GM23338 (cell line): Measurements from ENCODE around the gene PDE7B. TPM values are rescaled to one million over a fixed set of nuclear protein-coding genes. Genes with fewer than 3 reads are reported as not detected.

ENCODE experiments used
- ATAC-seq: fragments of 200-7000 bp; cut with Tn5 transposase; 3 replicates; pipeline ENCODE4 v1.9.1; 2020
- DNase-seq: peaks from one replicate; pipeline ENCODE4 v3.0.0-alpha.2; 2015; ENCODE audit warnings: low spot score
- H2AFZ ChIP-seq: fragments of 200-600 bp; sonication (generic); 2 replicates; pipeline ENCODE4 v1.8.0; 2016; ENCODE audit warnings: antibody characterized with exemption, mild to moderate bottlenecking, moderate library complexity
- H3F3A ChIP-seq: fragments of 200-600 bp; sonication (generic); replicated peaks from 2 replicates; pipeline ENCODE4 v1.8.0; 2017; ENCODE audit warnings: antibody characterized with exemption, mixed run types, low read depth
- H3K27ac ChIP-seq: fragments of 200-600 bp; sonication (generic); 2 replicates; pipeline ENCODE4 v1.6.1; 2016; ENCODE audit warnings: low read depth
- H3K27me3 ChIP-seq: fragments of 200-600 bp; sonication (generic); 2 replicates; pipeline ENCODE4 v1.8.0; 2016; ENCODE audit warnings: mild to moderate bottlenecking, mixed run types, moderate library complexity; ENCODE audit not compliant: insufficient read depth
- H3K36me3 ChIP-seq: fragments of 200-600 bp; sonication (generic); 2 replicates; pipeline ENCODE4 v1.8.0; 2016; ENCODE audit warnings: mild to moderate bottlenecking; ENCODE audit not compliant: insufficient read depth
- H3K4me1 ChIP-seq: fragments of 200-600 bp; sonication (generic); 2 replicates; pipeline ENCODE4 v1.8.0; 2016; ENCODE audit warnings: mild to moderate bottlenecking, moderate library complexity; ENCODE audit not compliant: insufficient read depth
- H3K4me2 ChIP-seq: fragments of 200-600 bp; sonication (generic); 2 replicates; pipeline ENCODE4 v1.7.1; 2017; ENCODE audit warnings: mixed run types
- H3K4me3 ChIP-seq: fragments of 200-600 bp; sonication (generic); 2 replicates; pipeline ENCODE4 v1.6.1; 2016; ENCODE audit warnings: mixed run types
- H3K79me2 ChIP-seq: fragments of 200-600 bp; sonication (generic); replicated peaks from 2 replicates; pipeline ENCODE4 v1.8.0; 2017; ENCODE audit warnings: mild to moderate bottlenecking; ENCODE audit not compliant: insufficient read depth
- H3K9me2 ChIP-seq: fragments of 200-600 bp; sonication (generic); 2 replicates; pipeline ENCODE4 v1.8.0; 2017; ENCODE audit not compliant: insufficient read depth
- H4K20me1 ChIP-seq: fragments of 200-600 bp; sonication (generic); replicated peaks from 2 replicates; pipeline ENCODE4 v1.8.0; 2017; ENCODE audit warnings: mild to moderate bottlenecking; ENCODE audit not compliant: insufficient read depth
- H3K27ac Mint-ChIP-seq: 2 replicates; pipeline ENCODE4 v1.8.0; 2020; ENCODE audit warnings: inconsistent platforms, mild to moderate bottlenecking, moderate library complexity, mixed read lengths
- H3K27me3 Mint-ChIP-seq: 3 replicates; pipeline ENCODE4 v1.8.0; 2022; ENCODE audit warnings: low read depth, mild to moderate bottlenecking, moderate library complexity, mixed read lengths, inconsistent platforms; ENCODE audit not compliant: insufficient read depth, poor library complexity
- H3K36me3 Mint-ChIP-seq: 3 replicates; pipeline ENCODE4 v1.8.0; 2021; ENCODE audit warnings: low read depth, mild to moderate bottlenecking, inconsistent platforms, moderate library complexity, mixed read lengths
- H3K4me1 Mint-ChIP-seq: 3 replicates; pipeline ENCODE4 v1.8.0; 2020; ENCODE audit warnings: mild to moderate bottlenecking, inconsistent platforms, mixed read lengths
- H3K4me3 Mint-ChIP-seq: 3 replicates; pipeline ENCODE4 v1.8.0; 2021; ENCODE audit warnings: moderate library complexity, mild to moderate bottlenecking, inconsistent platforms, mixed read lengths
- H3K9me3 Mint-ChIP-seq: 3 replicates; pipeline ENCODE4 v1.8.0; 2020; ENCODE audit warnings: moderate library complexity, mild to moderate bottlenecking, inconsistent platforms, mixed read lengths
- CREB1 ChIP-seq: fragments of 250-450 bp; sonication (Bioruptor Pico); IDR thresholded peaks from 2 replicates; pipeline ENCODE4 v1.5.0; 2020; ENCODE audit warnings: low read depth, mild to moderate bottlenecking, moderate library complexity
- ETS1 ChIP-seq: IDR thresholded peaks from 2 replicates; pipeline ENCODE4 v1.6.1; 2016; ENCODE audit warnings: antibody characterized with exemption
- EZH2 ChIP-seq: fragments of 200-600 bp; sonication (generic); IDR thresholded peaks from one replicate; pipeline ENCODE4 v1.8.0; 2017; ENCODE audit warnings: antibody characterized with exemption, mild to moderate bottlenecking, low read depth; ENCODE audit not compliant: unreplicated experiment
- JUNB ChIP-seq: IDR thresholded peaks from one replicate; pipeline ENCODE4 v1.6.1; 2016; ENCODE audit warnings: antibody characterized with exemption; ENCODE audit not compliant: unreplicated experiment
- NANOG ChIP-seq: IDR thresholded peaks from 2 replicates; pipeline ENCODE4 v1.6.1; 2016; ENCODE audit warnings: antibody characterized with exemption, borderline replicate concordance
- REST ChIP-seq: IDR thresholded peaks from one replicate; pipeline ENCODE4 v1.6.1; 2018; ENCODE audit warnings: antibody characterized with exemption; ENCODE audit not compliant: unreplicated experiment
- ZNF114 ChIP-seq: fragments of 250-450 bp; sonication (Bioruptor Pico); IDR thresholded peaks from 2 replicates; pipeline ENCODE4 v1.5.0; 2020; ENCODE audit warnings: mild to moderate bottlenecking, moderate library complexity
- polyA plus RNA-seq: library from polyadenylated mRNA; unstranded; fragments of >200 nt; fragmentation: Nextera tagmentation; extraction: Ambion mirVana; gene quantifications from 2 replicates; pipeline ENCODE4 v1.2.1, GENCODE V29; 2016
- total RNA-seq: library from RNA; depleted of rRNA; stranded (reverse); fragments of >200 nt; shearing (Covaris generic); gene quantifications from 2 replicates; pipeline ENCODE4 v1.2.3, GENCODE V29; 2014
- TF ChIP-seq, protein P1 (sequence below): fragments of 250-450 bp; sonication (Bioruptor Pico); IDR thresholded peaks from 2 replicates; pipeline ENCODE4 v1.5.0; 2020; ENCODE audit warnings: mild to moderate bottlenecking, moderate library complexity
- TF ChIP-seq, protein P2 (sequence below), 2 experiments: fragments of 200-600 bp in 1 of 2; sonication (generic) in 1 of 2; conservative IDR thresholded peaks; 2 replicates each; pipeline versions ENCODE4 v1.5.1 to v1.6.1; 2016 to 2017; ENCODE audit warnings: antibody characterized with exemption in 2 of 2, low read depth in 2 of 2, mild to moderate bottlenecking in 2 of 2, moderate library complexity in 1 of 2

PDE7B gene
- total and polyA plus RNA-seq, 2 experiments from 2014 or later = 0.07 TPM; not detected in 1

DNA sequence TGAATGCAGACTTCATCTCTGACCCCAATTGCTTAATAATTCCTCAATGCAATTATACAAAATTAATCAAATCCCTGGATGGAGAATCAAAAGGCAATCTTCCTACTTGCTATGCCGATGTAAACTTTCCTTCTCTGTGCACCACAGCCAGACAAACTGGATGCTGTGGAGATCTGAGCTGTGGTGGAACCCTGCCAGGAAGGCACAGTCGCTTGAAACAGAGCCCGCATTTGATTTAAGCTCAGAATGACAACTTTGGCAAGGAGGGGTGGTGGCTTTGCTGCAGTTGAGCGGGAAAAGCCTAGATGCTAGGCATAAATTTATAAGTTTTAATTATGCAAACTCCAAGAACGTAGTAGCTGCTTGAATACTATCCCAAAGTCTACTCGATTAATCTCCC is 207.8 kb downstream of the PDE7B start:
- H3K36me3 ChIP-seq = no peaks in the 10 kb centered on the region
- H3K4me1 Mint-ChIP-seq = no peaks in the 10 kb centered on the region; the same call in 2 of the 3 replicates
- H3K27me3 ChIP-seq = no peaks in the 10 kb centered on the region

More for the DNA sequence above, 207.8 kb downstream of the PDE7B start:
- Mint-ChIP-seq H3K27ac (no peak overlapping the region), H3K36me3 (no peaks in the 10 kb centered on the region), H3K9me3 (no peaks in the 10 kb centered on the region), H3K27me3 (no peaks in the 10 kb centered on the region), H3K4me3 (no peak overlapping the region)
- H3K4me1 ChIP-seq = no peaks in the 10 kb centered on the region
- TF ChIP-seq, protein P1, sequence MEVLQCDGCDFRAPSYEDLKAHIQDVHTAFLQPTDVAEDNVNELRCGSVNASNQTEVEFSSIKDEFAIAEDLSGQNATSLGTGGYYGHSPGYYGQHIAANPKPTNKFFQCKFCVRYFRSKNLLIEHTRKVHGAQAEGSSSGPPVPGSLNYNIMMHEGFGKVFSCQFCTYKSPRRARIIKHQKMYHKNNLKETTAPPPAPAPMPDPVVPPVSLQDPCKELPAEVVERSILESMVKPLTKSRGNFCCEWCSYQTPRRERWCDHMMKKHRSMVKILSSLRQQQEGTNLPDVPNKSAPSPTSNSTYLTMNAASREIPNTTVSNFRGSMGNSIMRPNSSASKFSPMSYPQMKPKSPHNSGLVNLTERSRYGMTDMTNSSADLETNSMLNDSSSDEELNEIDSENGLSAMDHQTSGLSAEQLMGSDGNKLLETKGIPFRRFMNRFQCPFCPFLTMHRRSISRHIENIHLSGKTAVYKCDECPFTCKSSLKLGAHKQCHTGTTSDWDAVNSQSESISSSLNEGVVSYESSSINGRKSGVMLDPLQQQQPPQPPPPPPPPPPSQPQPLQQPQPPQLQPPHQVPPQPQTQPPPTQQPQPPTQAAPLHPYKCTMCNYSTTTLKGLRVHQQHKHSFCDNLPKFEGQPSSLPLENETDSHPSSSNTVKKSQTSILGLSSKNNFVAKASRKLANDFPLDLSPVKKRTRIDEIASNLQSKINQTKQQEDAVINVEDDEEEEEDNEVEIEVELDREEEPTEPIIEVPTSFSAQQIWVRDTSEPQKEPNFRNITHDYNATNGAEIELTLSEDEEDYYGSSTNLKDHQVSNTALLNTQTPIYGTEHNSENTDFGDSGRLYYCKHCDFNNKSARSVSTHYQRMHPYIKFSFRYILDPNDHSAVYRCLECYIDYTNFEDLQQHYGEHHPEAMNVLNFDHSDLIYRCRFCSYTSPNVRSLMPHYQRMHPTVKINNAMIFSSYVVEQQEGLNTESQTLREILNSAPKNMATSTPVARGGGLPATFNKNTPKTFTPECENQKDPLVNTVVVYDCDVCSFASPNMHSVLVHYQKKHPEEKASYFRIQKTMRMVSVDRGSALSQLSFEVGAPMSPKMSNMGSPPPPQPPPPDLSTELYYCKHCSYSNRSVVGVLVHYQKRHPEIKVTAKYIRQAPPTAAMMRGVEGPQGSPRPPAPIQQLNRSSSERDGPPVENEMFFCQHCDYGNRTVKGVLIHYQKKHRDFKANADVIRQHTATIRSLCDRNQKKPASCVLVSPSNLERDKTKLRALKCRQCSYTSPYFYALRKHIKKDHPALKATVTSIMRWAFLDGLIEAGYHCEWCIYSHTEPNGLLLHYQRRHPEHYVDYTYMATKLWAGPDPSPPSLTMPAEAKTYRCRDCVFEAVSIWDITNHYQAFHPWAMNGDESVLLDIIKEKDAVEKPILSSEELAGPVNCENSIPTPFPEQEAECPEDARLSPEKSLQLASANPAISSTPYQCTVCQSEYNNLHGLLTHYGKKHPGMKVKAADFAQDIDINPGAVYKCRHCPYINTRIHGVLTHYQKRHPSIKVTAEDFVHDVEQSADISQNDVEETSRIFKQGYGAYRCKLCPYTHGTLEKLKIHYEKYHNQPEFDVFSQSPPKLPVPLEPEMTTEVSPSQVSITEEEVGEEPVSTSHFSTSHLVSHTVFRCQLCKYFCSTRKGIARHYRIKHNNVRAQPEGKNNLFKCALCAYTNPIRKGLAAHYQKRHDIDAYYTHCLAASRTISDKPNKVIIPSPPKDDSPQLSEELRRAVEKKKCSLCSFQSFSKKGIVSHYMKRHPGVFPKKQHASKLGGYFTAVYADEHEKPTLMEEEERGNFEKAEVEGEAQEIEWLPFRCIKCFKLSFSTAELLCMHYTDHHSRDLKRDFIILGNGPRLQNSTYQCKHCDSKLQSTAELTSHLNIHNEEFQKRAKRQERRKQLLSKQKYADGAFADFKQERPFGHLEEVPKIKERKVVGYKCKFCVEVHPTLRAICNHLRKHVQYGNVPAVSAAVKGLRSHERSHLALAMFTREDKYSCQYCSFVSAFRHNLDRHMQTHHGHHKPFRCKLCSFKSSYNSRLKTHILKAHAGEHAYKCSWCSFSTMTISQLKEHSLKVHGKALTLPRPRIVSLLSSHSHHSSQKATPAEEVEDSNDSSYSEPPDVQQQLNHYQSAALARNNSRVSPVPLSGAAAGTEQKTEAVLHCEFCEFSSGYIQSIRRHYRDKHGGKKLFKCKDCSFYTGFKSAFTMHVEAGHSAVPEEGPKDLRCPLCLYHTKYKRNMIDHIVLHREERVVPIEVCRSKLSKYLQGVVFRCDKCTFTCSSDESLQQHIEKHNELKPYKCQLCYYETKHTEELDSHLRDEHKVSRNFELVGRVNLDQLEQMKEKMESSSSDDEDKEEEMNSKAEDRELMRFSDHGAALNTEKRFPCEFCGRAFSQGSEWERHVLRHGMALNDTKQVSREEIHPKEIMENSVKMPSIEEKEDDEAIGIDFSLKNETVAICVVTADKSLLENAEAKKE (CRISPR knock-in tag) = no peak
- TF ChIP-seq REST = no peak
- TF ChIP-seq CREB1 = no peak
- no peak for TF ChIP-seq EZH2
- no peak for TF ChIP-seq NANOG
- TF ChIP-seq ETS1 = no peak
- TF ChIP-seq JUNB = no peak
- no peak for TF ChIP-seq ZNF114 (CRISPR knock-in tag)
- TF ChIP-seq, protein P2, sequence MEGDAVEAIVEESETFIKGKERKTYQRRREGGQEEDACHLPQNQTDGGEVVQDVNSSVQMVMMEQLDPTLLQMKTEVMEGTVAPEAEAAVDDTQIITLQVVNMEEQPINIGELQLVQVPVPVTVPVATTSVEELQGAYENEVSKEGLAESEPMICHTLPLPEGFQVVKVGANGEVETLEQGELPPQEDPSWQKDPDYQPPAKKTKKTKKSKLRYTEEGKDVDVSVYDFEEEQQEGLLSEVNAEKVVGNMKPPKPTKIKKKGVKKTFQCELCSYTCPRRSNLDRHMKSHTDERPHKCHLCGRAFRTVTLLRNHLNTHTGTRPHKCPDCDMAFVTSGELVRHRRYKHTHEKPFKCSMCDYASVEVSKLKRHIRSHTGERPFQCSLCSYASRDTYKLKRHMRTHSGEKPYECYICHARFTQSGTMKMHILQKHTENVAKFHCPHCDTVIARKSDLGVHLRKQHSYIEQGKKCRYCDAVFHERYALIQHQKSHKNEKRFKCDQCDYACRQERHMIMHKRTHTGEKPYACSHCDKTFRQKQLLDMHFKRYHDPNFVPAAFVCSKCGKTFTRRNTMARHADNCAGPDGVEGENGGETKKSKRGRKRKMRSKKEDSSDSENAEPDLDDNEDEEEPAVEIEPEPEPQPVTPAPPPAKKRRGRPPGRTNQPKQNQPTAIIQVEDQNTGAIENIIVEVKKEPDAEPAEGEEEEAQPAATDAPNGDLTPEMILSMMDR (conservative IDR thresholded peaks at IDR 0.05; ENCODE audit: low read depth in 2 of 2) = no peak
- H4K20me1 ChIP-seq = no peaks in the 10 kb centered on the region
- DNase-seq = no peak
- no peaks in the 10 kb centered on the region for H3K9me2 ChIP-seq
- no peak for ATAC-seq
- no peak overlapping the region for H3K4me2 ChIP-seq
- no peak overlapping the region for H3K27ac ChIP-seq
- no peaks in the 10 kb centered on the region for H3F3A ChIP-seq
- no peak overlapping the region for H2AFZ ChIP-seq
- no peak overlapping the region for H3K4me3 ChIP-seq
- H3K79me2 ChIP-seq = no peaks in the 10 kb centered on the region
